Vein endothelial cell (primary cell): ENCODE measurements around the gene VCX. TPM values are rescaled to one million over a fixed set of nuclear protein-coding genes. Genes with fewer than 3 reads are reported as not detected.

Source experiments
- total RNA-seq: library from RNA; depleted of rRNA; stranded (reverse); fragments of >200 nt; gene quantifications from 2 replicates; pipeline ENCODE4 v1.2.3, GENCODE V29; 2012

VCX gene
- total RNA-seq, result not detected in 2 replicates

DNA sequence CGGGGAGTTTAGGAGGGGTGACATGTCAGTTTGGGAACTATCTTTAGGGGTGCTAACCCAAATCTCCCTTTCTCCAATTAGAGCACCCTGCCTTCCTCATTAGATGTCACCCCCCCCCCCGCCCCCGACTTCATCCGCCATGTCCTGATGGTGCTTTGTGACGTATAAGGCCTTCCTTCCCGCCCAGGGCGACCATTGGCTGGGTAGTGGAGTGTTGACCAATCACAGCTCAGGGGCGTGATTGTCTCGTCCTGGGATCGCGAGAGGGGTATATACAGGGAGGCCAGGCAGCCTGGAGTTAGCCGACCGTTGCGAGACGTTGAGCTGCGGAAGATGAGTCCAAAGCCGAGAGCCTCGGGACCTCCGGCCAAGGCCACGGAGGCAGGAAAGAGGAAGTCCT, at the start of gene VCX:
VCX (plus strand) TSS at position 301 of the 400 bp plus-strand sequence; CDS start at position 334, 33 bp downstream.

Other genes starting within 250 kb of the VCX start
- gene PNPLA4, start 84.2 kb downstream of the VCX start, total RNA-seq, result 10.8 and 14.4 TPM in 2 replicates